ENCODE measurements around the gene BATF. TPM values are rescaled to one million over a fixed set of nuclear protein-coding genes. Genes with fewer than 3 reads are reported as not detected.

BATF gene
- total RNA-seq, 1 donor from 2014 or later, result 4.9 TPM

DNA sequence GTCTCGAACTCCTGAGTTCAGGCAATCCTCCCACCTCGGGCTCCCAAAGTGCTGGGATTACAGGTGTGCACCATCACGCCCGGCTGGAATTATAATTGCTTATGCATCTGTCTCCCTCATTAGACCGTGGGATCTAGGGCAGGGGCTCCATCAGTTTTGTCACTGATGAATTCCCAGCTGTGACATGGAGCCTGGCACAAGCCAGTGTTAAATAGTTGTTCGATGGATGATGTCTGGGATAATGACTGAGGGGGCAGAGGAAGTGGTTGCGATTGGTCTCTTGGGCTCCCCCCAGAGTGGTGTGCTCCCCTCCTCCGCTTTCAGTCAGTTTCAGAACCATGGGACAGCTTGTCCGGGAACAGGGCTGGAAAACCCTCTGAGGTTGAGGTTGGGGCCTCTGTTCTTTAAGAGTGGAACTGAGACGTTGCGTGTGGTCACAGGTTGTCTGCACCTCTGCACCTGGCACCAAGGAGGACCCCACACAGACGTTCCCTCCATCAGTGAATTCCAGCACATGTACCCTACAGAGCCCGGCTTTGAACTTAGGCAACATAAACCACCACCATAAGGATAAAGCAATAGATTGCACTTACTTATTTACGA, 30.8 kb upstream of the BATF start:
- intact Hi-C loops (cut with DNase I), result no loop called here
- Histone ChIP-seq H3K4me1 (no peaks in the 10 kb centered on the region), H3K4me3 (no peak overlapping the region), H3K9me3 (no peaks in the 10 kb centered on the region), H3K36me3 (no peaks in the 10 kb centered on the region), H3K27ac (no peak overlapping the region), H3K27me3 (no peaks in the 10 kb centered on the region)
- TF ChIP-seq, protein P1, sequence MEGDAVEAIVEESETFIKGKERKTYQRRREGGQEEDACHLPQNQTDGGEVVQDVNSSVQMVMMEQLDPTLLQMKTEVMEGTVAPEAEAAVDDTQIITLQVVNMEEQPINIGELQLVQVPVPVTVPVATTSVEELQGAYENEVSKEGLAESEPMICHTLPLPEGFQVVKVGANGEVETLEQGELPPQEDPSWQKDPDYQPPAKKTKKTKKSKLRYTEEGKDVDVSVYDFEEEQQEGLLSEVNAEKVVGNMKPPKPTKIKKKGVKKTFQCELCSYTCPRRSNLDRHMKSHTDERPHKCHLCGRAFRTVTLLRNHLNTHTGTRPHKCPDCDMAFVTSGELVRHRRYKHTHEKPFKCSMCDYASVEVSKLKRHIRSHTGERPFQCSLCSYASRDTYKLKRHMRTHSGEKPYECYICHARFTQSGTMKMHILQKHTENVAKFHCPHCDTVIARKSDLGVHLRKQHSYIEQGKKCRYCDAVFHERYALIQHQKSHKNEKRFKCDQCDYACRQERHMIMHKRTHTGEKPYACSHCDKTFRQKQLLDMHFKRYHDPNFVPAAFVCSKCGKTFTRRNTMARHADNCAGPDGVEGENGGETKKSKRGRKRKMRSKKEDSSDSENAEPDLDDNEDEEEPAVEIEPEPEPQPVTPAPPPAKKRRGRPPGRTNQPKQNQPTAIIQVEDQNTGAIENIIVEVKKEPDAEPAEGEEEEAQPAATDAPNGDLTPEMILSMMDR (IDR thresholded peaks at IDR 0.05), result no peak
- DNase-seq (no peak), ATAC-seq (no peak)

DNA sequence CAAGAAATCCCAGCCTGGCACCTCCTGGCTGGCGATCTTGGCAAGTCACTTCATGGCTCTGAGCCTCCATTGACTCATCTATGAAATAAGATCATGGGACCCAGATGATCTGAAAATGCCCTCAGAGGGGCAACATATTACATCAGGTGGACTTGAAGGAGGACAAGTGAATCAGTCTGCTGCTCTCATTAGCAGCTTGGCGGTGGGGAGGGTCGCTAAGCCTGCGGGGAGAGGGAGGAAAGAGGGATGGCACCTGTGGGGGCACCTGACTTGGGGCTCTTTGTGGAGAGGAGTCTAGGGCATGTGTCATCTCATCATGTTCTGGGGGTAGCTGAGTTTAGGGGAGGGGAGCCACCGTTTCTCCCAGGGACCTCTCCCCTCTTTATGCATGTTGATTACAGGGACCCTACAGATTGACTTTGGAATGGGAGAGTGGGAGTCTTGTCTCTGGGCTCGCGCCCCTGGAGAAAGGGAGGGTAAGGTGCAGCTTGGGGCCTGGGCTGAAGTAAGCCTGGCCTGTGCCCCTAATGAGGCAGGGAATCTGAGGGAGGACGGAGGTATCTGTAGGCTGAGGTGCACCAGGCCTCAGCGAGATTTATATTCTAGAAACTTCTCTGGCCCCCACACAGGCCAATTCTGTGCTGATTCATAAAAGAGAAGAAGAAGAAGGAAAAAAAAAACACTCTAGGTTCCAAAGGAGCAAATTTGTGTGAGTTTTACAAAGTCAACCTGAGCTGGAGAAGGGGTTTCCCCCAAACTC, 29.3 kb upstream of the BATF start:
- intact Hi-C loops (cut with DNase I), result no loop called here
- Histone ChIP-seq H3K36me3 (no peaks in the 10 kb centered on the region), H3K27me3 (no peaks in the 10 kb centered on the region), H3K4me1 (no peaks in the 10 kb centered on the region), H3K27ac (no peak overlapping the region), H3K4me3 (no peak overlapping the region), H3K9me3 (no peaks in the 10 kb centered on the region)
- ATAC-seq, result no peak
- TF ChIP-seq, protein P1 (IDR thresholded peaks at IDR 0.05), result no peak
- DNase-seq, result no peak

DNA sequence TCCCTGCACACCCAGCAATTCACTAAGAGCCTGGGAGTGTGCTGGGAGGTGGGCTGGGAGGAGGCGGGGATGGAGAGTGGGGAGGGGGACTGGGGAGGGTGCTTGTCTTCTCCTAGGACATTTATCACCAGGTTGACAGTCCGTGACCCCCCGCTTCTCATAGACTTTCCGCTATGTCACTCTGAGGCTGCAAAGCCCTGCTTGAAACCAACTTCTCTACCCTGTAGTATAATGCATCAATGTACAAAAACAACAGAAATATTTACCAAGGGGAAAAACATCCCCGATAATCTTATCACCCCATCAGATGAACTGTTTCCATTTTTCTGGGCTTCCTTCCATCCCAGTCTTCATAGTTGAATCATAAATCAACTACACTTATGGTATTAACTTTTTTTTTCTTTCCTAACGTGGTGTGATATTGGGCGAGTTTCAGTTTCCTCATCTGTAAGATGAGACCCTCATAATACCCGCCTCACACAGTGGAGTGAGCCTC, 28.6 kb upstream of the BATF start:
- no peaks in the 10 kb centered on the region for H3K27me3 ChIP-seq
- no peaks in the 10 kb centered on the region for H3K36me3 ChIP-seq
- no peak overlapping the region for H3K4me3 ChIP-seq
- H3K4me1 ChIP-seq, result no peaks in the 10 kb centered on the region
- intact Hi-C loops (cut with DNase I), result no loop called here
- no peak for DNase-seq
- H3K27ac ChIP-seq, result no peak overlapping the region
- no peak for ATAC-seq
- no peaks in the 10 kb centered on the region for H3K9me3 ChIP-seq
- TF ChIP-seq, protein P1 (IDR thresholded peaks at IDR 0.05), result no peak

DNA sequence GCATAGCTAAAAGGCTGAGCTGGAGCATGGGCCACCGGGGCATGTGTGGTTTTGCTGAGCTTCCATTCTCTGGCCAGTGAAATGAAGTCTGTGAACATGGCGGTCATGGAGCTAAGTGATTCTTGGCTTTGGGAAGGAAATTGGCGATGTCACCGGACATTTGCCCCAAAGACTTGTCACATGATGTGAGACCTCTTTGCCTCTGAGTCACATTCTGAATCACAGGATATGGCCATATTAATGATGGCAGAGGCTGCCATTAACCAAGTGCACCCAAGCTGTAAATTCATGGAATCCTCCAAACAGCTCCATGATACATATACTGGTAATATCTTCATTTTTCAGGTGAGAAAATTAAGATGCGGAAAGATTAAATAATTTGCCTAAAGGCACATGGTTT, 27.4 kb upstream of the BATF start:
- no peak for ATAC-seq
- Histone ChIP-seq H3K4me1 (no peaks in the 10 kb centered on the region), H3K27me3 (no peaks in the 10 kb centered on the region), H3K4me3 (no peak overlapping the region), H3K9me3 (no peaks in the 10 kb centered on the region), H3K36me3 (no peaks in the 10 kb centered on the region), H3K27ac (no peak overlapping the region)
- intact Hi-C loops (cut with DNase I), result no loop called here
- no peak for DNase-seq
- TF ChIP-seq, protein P1 (IDR thresholded peaks at IDR 0.05), result no peak

DNA sequence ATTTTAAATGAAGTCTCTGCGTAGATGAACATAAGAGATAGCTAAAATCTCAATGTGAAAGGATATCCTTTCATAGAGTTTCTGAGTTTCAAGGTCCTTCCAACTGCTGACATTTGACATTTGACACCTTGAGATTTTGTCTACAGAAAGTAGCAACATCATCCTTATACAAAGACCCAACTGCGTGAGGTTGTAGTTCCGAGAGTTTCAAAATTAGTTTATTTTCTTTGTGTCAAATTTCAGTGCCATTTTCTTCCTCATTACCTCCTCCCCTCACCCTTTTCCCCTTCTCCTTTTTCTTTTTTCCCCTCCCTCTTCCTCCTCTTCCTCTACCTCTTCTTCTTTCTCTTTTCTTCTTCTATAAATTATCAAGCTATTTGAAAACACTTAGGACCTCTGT, 26.9 kb upstream of the BATF start:
- H3K36me3 ChIP-seq, result no peaks in the 10 kb centered on the region
- H3K27me3 ChIP-seq, result no peaks in the 10 kb centered on the region
- ATAC-seq (no peak), DNase-seq (no peak)
- no peak overlapping the region for H3K27ac ChIP-seq
- intact Hi-C loops (cut with DNase I), result no loop called here
- H3K4me3 ChIP-seq, result no peak overlapping the region
- H3K4me1 ChIP-seq, result no peaks in the 10 kb centered on the region
- TF ChIP-seq, protein P1 (IDR thresholded peaks at IDR 0.05), result no peak
- no peaks in the 10 kb centered on the region for H3K9me3 ChIP-seq

Measured in upper lobe of right lung (tissue), 1 donor.